Progenitor cell of endocrine pancreas (in vitro differentiated cells): ENCODE measurements around the gene NTPCR. TPM values are rescaled to one million over a fixed set of nuclear protein-coding genes. Genes with fewer than 3 reads are reported as not detected.

Source experiments
- DNase-seq: peaks from one replicate; pipeline ENCODE4 v3.0.0; 2021; ENCODE audit warnings: low spot score; ENCODE audit not compliant: unreplicated experiment
- H3K27ac Mint-ChIP-seq: 2 replicates; pipeline ENCODE4 v1.8.0; 2021; ENCODE audit warnings: mild to moderate bottlenecking, moderate library complexity, mixed read lengths
- H3K27me3 Mint-ChIP-seq: 2 replicates; pipeline ENCODE4 v1.8.0; 2021; ENCODE audit warnings: mixed read lengths
- H3K36me3 Mint-ChIP-seq: 2 replicates; pipeline ENCODE4 v1.8.0; 2022; ENCODE audit warnings: mixed read lengths; ENCODE audit not compliant: insufficient read depth
- H3K4me1 Mint-ChIP-seq: 2 replicates; pipeline ENCODE4 v1.8.0; 2021; ENCODE audit warnings: low read depth, mixed read lengths
- H3K4me3 Mint-ChIP-seq: 2 replicates; pipeline ENCODE4 v1.8.0; 2021; ENCODE audit warnings: low read depth, mild to moderate bottlenecking, moderate library complexity, mixed read lengths
- H3K9me3 Mint-ChIP-seq: 2 replicates; pipeline ENCODE4 v1.8.0; 2021; ENCODE audit warnings: low read depth, mixed read lengths
- total RNA-seq: library from RNA; stranded (reverse); gene quantifications from 2 replicates; pipeline ENCODE4 v1.2.1, GENCODE V29; 2021
- TF ChIP-seq, protein P1 (sequence below): fragments of 200-600 bp; sonication (generic); IDR thresholded peaks from one replicate; pipeline ENCODE4 v1.5.0; 2021; ENCODE audit warnings: antibody characterized with exemption, mild to moderate bottlenecking; ENCODE audit not compliant: unreplicated experiment

NTPCR gene
- total RNA-seq, 1 donor from 2014 or later: 59.0 TPM

DNA sequence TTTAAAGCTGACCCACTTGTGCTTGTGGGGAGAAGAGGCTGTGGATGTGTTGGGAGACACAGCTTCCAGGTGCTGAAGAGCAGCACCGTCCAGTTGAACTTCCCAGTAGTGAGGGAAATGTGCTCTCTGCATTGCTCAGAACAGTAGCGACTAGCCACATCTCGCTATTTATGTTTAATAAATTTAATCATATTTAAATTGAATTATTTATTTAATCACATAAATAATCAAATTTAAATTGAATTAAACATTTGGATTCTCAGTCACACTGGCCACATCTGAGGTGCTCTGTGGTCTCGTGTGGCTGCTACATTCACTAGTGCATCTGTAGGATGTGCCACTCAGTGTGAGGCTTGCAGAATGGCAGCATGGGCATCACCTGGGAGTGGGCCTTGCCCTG lies 20.1 kb downstream of the NTPCR start:
- H3K4me1 Mint-ChIP-seq: peaks cover 3% of the 10 kb centered on the region
- H3K9me3 Mint-ChIP-seq: peaks cover 27% of the 10 kb centered on the region
- H3K27me3 Mint-ChIP-seq: no peaks in the 10 kb centered on the region
- H3K27ac Mint-ChIP-seq: no peak overlapping the region
- H3K4me3 Mint-ChIP-seq: no peak overlapping the region
- peaks cover 54% of the 10 kb centered on the region for H3K36me3 Mint-ChIP-seq
- DNase-seq: no peak
- TF ChIP-seq, protein P1, sequence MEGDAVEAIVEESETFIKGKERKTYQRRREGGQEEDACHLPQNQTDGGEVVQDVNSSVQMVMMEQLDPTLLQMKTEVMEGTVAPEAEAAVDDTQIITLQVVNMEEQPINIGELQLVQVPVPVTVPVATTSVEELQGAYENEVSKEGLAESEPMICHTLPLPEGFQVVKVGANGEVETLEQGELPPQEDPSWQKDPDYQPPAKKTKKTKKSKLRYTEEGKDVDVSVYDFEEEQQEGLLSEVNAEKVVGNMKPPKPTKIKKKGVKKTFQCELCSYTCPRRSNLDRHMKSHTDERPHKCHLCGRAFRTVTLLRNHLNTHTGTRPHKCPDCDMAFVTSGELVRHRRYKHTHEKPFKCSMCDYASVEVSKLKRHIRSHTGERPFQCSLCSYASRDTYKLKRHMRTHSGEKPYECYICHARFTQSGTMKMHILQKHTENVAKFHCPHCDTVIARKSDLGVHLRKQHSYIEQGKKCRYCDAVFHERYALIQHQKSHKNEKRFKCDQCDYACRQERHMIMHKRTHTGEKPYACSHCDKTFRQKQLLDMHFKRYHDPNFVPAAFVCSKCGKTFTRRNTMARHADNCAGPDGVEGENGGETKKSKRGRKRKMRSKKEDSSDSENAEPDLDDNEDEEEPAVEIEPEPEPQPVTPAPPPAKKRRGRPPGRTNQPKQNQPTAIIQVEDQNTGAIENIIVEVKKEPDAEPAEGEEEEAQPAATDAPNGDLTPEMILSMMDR: no peak

DNA sequence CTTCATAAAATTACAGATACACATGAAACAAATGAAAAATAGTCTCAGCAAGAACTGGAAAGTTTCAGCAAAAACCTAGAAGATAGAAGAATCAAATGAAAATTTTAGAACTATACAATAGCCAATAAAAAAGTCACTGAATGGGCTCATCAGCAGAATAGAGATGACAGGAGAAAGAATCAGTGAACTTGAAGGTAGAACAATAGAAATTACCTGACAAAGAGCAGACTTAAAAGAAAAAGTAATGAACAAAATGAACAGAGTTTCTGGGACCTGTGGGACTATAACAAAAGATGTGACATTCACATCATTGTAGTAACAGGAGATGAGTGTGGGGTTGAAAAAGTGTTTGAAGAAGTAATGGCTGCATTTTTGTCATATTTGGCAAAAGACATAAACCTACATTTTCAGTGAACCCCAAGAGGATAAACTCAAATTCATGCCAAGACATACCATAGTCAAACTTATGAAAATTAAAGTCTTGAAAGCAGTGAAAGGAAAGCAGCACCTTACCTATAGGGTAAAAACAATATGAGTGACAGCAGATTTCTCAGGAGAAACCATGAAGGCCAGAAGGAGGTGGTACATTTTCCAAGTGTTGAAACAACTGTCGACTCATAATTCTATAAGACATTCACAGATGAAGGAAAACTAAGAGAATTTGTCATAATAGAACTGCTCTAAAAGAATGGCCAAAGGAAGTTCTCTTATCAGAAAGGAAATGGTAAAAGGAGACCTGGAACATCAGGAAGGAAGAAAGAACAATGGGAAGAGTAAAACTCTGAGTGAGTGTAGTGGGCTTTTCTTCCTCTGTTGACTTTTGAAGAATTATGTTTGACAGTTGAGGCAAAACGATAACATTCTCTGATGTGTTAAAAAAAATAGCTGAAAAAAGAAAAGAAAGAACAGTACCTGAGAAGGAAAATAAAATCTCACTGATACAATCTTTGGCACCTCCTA lies 23.5 kb downstream of the NTPCR start:
- Mint-ChIP-seq H3K36me3 (peaks cover 67% of the 10 kb centered on the region), H3K27me3 (no peaks in the 10 kb centered on the region), H3K27ac (no peak overlapping the region), H3K9me3 (peaks cover 27% of the 10 kb centered on the region), H3K4me1 (peaks cover 5% of the 10 kb centered on the region), H3K4me3 (no peak overlapping the region)
- no peak for DNase-seq
- TF ChIP-seq, protein P1: no peak

DNA sequence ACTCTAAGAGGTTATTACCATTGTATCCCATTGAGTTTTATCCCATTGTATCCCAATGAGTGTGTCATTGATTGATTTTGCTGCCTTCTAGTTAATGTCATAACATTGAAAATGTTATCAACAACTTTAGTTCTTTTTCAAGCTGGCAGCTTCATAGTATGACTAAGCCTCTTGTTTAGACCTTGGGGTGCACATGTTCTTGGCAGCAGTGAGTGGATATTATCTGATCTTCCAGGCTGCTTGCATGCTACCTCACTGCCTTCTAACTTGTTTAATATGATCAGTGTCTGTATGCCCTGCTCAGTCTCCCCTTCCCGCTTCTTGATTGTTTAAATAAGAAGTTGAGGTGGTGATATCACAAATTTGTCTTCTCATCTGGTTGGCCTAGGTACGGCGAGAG lies 24.6 kb downstream of the NTPCR start:
- TF ChIP-seq, protein P1: no peak
- Mint-ChIP-seq H3K4me3 (no peak overlapping the region), H3K27ac (peak overlapping the region; percentile 1), H3K27me3 (no peaks in the 10 kb centered on the region), H3K4me1 (peaks cover 5% of the 10 kb centered on the region), H3K36me3 (peaks cover 60% of the 10 kb centered on the region), H3K9me3 (peaks cover 27% of the 10 kb centered on the region)
- no peak for DNase-seq

DNA sequence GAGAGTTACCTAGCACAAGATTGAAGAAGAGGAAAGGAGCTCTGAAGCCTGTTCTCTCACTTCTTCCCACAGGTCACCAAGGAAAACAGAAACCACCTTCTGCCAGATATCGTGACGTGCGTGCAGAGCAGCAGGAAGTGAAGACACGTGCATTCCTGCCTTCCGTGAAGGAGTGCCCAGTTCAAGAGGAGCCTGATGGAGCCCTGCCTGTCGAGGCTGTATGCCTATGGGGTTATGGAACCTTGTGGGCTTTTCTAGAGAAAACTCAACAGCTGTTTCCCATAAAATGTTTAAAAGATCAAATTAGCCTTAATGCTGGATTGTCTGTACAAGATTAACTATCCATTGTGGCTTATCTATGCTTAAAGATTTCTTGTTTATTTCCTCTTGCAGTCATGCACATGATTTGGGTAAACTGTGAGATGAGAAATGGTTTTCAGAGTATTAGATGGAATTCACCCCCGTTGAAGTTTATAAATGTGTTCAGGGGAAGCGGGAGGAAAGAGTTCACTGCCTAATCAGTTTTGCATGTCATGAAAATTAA lies 27.8 kb downstream of the NTPCR start:
- DNase-seq: no peak
- Mint-ChIP-seq H3K27ac (peak overlapping the region; percentile 60), H3K27me3 (no peaks in the 10 kb centered on the region), H3K4me1 (peaks cover 5% of the 10 kb centered on the region), H3K4me3 (no peak overlapping the region), H3K36me3 (peaks cover 37% of the 10 kb centered on the region), H3K9me3 (peaks cover 12% of the 10 kb centered on the region)
- TF ChIP-seq, protein P1: no peak

DNA sequence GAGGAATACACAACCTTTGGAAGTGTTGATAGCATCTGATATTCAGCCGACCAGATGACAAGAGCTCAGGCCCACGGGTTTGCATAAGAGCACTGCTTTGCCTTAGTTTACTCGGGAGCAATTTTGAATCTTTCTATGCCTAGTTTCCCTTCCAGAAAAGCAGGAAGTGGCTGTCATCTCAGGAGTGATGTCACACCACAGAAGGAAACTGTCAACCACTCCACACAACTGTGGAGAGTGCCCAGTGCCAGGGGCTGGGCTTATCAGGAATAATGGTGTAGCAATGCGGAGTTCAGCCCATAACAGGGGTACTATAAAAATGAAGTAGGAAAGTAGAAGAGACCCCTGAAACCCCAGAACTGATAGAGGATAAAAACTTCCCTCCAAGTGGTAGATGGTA lies 28.4 kb downstream of the NTPCR start:
- no peaks in the 10 kb centered on the region for H3K27me3 Mint-ChIP-seq
- H3K36me3 Mint-ChIP-seq: peaks cover 33% of the 10 kb centered on the region
- H3K4me1 Mint-ChIP-seq: peaks cover 5% of the 10 kb centered on the region
- no peak for DNase-seq
- H3K4me3 Mint-ChIP-seq: no peak overlapping the region
- H3K9me3 Mint-ChIP-seq: peaks cover 6% of the 10 kb centered on the region
- H3K27ac Mint-ChIP-seq: no peak overlapping the region
- TF ChIP-seq, protein P1: no peak
